ENCODE data around the gene SCN9A. TPM values are rescaled to one million over a fixed set of nuclear protein-coding genes. Genes with fewer than 3 reads are reported as not detected.

Gene SCN9A
- total and polyA plus RNA-seq, 10 of the 15 experiments (the other 5 are each of a cell fraction or from before 2014, with no cell fraction given), result 0.04 to 0.08 (median 0.08) TPM; not detected in 7

DNA sequence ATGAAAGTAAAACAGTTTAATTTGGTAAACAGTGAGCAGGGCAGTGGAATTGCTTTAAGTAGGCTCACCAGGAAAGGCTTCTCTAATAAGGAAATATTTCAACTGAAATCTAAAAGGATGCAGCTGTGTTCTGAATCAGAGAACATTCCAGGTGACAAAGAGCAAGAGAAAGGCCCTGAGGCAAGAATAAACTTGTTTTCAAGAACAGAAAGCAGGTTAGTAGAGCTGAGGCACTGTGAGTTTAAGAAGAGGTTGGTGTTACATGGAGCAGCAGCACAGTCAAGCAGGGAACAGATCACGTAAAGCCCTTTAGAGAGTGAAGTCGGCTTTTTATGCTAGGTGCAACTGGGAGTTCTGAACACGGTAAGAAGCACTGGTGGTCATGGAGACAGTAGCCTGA lies 191.0 kb downstream of the SCN9A start:
- DNase-seq (ENCODE audit: low read depth, low spot score), result no peak
- H3K4me2 ChIP-seq (ENCODE audit: control insufficient read depth, insufficient read depth), result no peak overlapping the region
- no peak overlapping the region for H3K27ac ChIP-seq (ENCODE audit: control insufficient read depth, insufficient read depth)
- BruUV-seq (replicated peaks), result no TSS peak
- H3K27me3 ChIP-seq (replicated peaks in 1 of 2; ENCODE audit: control insufficient read depth in 2 of 2, insufficient read depth in 2 of 2, low read length in 1 of 2), result no peaks in the 10 kb centered on the region
- WGBS (ENCODE audit: insufficient coverage, insufficient replicate concordance, low lambda C conversion rate, missing lambda C conversion rate), result 38% methylated on average over 3 of the region's 3 CpGs
- no peak overlapping the region for H3K4me3 ChIP-seq
- H4K20me1 ChIP-seq (ENCODE audit: control insufficient read depth, insufficient read depth), result no peaks in the 10 kb centered on the region
- no peaks in the 10 kb centered on the region for H3K4me1 ChIP-seq (ENCODE audit: control insufficient read depth, insufficient read depth, low read length)
- intact Hi-C loops (cut with micrococcal nuclease; ENCODE audit: unreplicated experiment) (no loop called here), in situ Hi-C loops (cut with MboI) (no loop called here)
- POLR2A ChIA-PET, result no interaction called here
- CTCF ChIA-PET, result interaction anchor here (0.7 kb wide), 1 partner anchor 10 kb away, joined by 3 read pairs; no protein-coding TSS in a partner anchor
- no peaks in the 10 kb centered on the region for H3K79me2 ChIP-seq (ENCODE audit: control insufficient read depth, insufficient read depth, low read length)
- SMC1A ChIA-PET (ENCODE audit: uncharacterized antibody, unreplicated experiment), result no interaction called here
- no peak for ATAC-seq
- no peak for FAIRE-seq
- no peak overlapping the region for H2AFZ ChIP-seq (ENCODE audit: control insufficient read depth, low read depth, low read length)
- no peaks in the 10 kb centered on the region for H3K9me3 ChIP-seq (replicated peaks; ENCODE audit: control insufficient read depth, insufficient read depth, low read length)
- RAD21 ChIA-PET (ENCODE audit: unreplicated experiment), result no interaction called here
- H3K9ac ChIP-seq (ENCODE audit: control insufficient read depth, insufficient read depth, low read length), result no peak overlapping the region
- TF ChIP-seq SP1 (IDR thresholded peaks at IDR 0.05; ENCODE audit: low read depth, low read length) (no peak), EZH2 (IDR thresholded peaks at IDR 0.05; ENCODE audit: borderline replicate concordance, control insufficient read depth, low read depth, low read length) (no peak), SMARCA5 (IDR thresholded peaks at IDR 0.05) (no peak)
- TF ChIP-seq, protein P1, sequence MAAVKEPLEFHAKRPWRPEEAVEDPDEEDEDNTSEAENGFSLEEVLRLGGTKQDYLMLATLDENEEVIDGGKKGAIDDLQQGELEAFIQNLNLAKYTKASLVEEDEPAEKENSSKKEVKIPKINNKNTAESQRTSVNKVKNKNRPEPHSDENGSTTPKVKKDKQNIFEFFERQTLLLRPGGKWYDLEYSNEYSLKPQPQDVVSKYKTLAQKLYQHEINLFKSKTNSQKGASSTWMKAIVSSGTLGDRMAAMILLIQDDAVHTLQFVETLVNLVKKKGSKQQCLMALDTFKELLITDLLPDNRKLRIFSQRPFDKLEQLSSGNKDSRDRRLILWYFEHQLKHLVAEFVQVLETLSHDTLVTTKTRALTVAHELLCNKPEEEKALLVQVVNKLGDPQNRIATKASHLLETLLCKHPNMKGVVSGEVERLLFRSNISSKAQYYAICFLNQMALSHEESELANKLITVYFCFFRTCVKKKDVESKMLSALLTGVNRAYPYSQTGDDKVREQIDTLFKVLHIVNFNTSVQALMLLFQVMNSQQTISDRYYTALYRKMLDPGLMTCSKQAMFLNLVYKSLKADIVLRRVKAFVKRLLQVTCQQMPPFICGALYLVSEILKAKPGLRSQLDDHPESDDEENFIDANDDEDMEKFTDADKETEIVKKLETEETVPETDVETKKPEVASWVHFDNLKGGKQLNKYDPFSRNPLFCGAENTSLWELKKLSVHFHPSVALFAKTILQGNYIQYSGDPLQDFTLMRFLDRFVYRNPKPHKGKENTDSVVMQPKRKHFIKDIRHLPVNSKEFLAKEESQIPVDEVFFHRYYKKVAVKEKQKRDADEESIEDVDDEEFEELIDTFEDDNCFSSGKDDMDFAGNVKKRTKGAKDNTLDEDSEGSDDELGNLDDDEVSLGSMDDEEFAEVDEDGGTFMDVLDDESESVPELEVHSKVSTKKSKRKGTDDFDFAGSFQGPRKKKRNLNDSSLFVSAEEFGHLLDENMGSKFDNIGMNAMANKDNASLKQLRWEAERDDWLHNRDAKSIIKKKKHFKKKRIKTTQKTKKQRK (IDR thresholded peaks at IDR 0.05; ENCODE audit: low read depth, low read length), result no peak
- H3K36me3 ChIP-seq (ENCODE audit: control insufficient read depth in 2 of 2, insufficient read depth in 2 of 2, low read length in 1 of 2), result no peaks in the 10 kb centered on the region

Measured in GM12878 (cell line).